NCI-H345 treated with DMSO at 0.1 percent for 48 hours (cell line): Measurements from ENCODE around the gene ADAMTS12.
"Not testable (repeated sequence)": the region's sequence is repeated elsewhere in the genome, so short reads cannot be mapped to it uniquely, and the experiment has no call there.

Source experiments
- DNase-seq: peaks from one replicate; lab custom pipeline; 2025; ENCODE audit not compliant: unreplicated experiment; lab: John Stamatoyannopoulos, UW

Gene ADAMTS12

GRCh38 chr5:33914844-33915243 lies 23.1 kb upstream of the ADAMTS12 start:
- DNase-seq: not testable (repeated sequence)

GRCh38 chr5:33906248-33906647 lies 14.5 kb upstream of the ADAMTS12 start:
- DNase-seq: not testable (repeated sequence)

DNA sequence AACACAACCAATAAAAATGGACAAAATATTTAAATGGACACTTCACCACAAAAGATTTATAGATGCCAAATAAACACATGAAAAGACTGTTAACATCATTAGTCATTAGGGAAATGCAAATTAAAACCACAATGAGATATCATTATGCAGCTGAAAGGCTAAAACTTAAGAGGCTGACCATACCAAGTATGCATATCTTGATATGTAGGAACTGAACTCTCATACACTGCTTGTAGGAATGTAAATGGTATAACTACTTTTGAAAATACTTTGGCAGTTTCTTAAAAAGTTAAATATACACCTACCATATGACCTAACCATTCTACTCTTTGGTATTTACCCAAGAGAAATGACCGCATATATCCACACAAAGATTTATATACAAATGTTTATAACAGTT lies 13.6 kb upstream of the ADAMTS12 start:
- no peak for DNase-seq

GRCh38 chr5:33903118-33903517 lies 11.3 kb upstream of the ADAMTS12 start:
- DNase-seq: no peak

DNA sequence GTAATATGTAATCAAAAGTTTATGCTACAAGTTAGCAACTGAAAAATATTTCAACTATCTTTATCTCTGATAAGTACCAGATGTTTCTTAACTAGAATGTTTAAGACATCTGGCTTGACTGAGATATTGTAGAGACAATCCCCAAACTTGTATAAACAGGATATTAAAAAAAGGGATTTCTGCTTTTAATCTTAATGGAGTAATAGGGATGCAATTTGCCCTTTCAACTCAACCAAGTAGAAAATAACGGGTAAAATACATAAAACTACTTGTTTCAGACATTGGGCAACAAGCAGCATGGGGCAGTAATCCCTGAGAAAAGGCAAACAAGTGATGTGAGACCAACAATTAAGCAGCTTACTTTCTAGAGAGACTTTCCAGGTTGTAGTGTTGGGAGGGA lies 9.4 kb upstream of the ADAMTS12 start:
- DNase-seq: no peak

DNA sequence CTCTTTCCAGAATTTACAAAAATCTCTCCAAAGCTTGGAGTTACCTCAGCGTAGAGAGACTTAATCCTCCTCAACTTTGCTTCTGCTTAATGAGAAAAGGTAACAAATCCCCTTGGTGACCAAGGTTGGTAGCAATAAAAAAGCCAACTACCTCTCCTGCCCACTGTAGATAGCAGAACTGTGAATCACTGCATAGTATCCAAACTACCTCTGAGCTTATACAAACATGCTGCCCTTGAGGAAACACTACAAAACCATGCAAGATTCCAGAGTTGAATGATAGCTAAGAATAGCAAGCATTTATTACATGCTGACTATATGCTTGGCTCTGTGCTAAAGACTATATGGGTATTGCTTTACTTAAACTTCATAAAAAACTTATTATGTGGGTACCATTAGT lies 2.8 kb upstream of the ADAMTS12 start:
- no peak for DNase-seq

- DNase-seq: no peak
Measured at GRCh38 chr5:33892620-33893137, 889 bp upstream of the ADAMTS12 start.

- no peak for DNase-seq
Measured at GRCh38 chr5:33891446-33891787, 373 bp downstream of the ADAMTS12 start.

DNA sequence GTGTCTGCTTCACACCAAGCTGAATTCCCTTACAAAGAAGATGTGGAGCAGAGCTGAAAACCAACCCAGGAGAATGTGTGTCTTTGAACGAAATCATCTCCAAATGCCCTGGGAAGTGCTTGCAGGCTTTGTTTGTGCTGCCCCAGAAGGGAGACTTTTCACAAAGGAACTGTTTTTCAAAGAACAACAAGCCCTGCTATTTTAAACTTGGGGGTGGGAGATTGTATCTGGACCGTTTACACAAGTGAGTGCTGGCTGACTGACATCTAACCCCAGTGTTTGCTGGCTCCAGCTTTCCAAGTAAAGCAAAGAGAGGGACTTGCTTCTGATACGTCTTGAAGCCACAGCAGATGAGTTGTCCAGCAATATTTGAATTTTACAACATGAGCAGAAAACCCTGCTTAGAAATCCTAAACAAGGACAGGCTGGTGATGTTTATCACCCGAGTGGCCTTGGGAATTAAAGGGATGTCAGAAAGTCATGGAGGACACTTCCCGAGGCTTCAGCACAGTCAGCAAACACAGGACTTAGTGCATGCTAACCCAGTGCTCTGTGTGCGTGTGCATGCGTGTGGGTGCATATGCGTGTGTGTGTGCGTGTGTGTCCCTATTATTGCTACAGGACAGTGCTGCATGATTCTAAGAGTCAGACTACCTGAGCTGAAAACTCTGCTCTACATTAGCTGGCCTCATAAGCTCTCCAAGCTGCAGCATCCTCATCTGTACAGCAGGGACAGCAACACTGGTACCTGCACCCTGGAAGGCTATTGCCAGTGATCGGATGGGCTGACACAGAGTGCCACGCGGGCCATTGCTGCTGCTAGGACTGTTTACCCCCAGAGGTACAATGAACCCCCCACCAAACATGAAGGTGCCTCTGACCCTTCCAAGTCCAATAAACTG lies 1.4 kb downstream of the ADAMTS12 start:
- DNase-seq: no peak

DNA sequence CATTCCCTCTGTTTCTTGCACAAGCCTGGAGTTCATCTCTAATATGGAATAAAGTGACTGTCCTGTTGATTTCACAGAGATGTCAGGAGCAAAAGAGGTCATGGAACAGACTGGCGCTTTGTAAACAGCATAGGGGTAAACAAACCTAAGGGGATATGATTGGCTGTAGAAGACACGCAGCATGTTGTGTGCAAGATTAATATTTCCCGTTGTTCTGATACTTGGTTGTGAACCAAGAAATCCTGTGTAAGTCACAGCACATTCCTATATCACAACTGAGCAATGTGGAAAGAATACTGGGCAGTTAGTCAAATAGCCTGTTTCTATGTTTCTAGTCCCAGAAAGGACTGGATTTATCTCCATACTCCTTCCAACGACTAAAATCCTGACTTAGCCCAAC lies 3.2 kb downstream of the ADAMTS12 start:
- no peak for DNase-seq

- no peak for DNase-seq
Measured at GRCh38 chr5:33887268-33887667, 4.5 kb downstream of the ADAMTS12 start.

DNA sequence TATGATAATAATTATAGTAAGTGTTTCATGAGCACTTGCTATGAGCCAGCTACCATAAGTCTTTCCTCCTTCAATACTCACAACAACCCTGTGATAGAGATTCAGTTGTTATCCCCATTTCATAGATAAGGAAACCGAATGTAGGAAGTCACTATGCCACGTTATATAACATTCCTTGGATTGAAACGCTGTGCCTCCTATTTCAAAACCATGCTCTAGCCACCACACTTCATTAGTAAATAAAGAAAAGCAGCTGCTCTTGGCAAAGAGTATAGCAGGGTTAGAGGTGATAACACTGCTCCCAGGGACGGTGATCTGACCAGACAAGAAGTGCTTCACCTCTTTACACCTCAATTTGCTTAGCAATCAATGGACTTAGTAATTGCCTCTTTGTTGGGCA lies 5.5 kb downstream of the ADAMTS12 start:
- DNase-seq: no peak

- no peak for DNase-seq
Measured at GRCh38 chr5:33885679-33886078, 6.1 kb downstream of the ADAMTS12 start.

- no peak for DNase-seq
Measured at GRCh38 chr5:33883482-33883881, 8.3 kb downstream of the ADAMTS12 start.

DNA sequence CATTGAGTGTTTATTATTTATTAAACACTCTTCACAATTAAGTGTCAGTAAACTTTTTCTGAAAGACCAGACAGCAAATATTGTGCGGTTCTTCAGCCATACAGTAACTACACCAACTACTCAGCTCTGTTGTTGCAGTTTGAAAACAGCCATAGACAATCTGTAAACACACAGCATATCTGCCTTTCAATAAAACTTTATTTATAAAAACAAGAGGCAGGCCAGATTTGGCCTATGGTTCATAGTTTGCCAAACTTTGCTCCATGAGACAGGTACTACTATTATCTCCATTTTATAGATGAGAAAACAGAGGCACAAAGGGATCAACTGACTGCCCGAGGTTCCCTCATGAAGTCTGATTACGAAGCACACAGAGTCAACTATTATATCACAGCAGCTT lies 11.5 kb downstream of the ADAMTS12 start:
- DNase-seq: no peak

DNA sequence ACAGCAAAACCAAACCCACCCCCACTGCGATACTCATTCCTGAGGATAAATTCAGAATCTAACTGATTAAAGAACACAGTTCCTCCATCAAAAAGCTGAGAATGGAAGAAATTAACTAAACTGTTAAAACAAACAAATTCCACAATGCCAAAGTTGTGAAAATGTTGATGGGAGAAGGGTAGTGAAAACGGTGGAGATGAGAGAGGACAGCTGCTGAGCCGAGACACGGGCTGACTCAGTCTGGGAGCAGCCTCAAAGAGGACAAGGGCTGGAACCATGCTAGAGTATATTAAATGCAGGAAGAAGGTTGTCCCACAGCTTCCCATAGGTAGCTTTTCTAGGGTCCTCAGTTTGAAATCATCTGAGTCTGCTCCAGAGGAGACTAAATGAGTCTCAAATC lies 14.3 kb downstream of the ADAMTS12 start:
- DNase-seq: no peak

- no peak for DNase-seq
Measured at GRCh38 chr5:33867241-33867640, 24.5 kb downstream of the ADAMTS12 start.

- peak; percentile 10 for DNase-seq
Measured at GRCh38 chr5:33859177-33859576, 32.6 kb downstream of the ADAMTS12 start.

DNA sequence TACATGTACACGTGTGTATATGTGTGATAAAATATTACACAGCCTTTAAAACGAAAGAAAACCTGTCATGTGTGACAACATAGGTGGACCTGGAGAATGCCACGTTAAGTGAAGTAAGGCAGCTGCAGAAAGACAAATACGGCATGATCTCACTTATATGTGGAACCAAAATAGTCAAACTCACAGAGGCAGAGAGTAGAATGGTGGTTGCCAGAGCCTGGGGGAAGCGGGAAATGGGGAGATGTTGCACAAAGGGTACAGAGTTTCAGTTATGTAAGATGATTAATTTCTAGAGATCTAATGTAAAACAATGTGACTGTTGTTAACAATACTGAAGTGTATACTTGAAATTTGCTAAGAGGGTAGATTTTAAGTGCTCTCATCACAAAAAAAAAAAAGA lies 34.8 kb downstream of the ADAMTS12 start:
- no peak for DNase-seq

DNA sequence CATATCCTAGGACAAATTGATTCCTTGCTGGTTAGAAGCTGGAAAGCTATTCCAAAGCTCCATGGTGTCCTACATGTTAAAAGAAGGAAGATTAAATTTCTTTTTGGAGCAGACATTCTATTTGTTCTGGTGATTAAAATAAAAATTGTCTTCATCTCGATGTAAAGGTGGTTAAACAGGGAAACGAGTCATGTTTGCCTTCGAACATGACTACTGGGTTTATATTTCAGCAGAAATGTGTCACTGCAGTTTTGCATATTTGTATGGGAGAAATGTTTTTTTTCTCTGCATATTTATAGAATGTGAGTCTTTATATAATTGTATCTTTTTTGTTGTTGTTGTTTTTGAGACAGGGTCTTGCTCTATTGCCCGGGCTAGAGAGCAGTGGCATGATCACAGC lies 36.4 kb downstream of the ADAMTS12 start:
- DNase-seq: no peak

DNA sequence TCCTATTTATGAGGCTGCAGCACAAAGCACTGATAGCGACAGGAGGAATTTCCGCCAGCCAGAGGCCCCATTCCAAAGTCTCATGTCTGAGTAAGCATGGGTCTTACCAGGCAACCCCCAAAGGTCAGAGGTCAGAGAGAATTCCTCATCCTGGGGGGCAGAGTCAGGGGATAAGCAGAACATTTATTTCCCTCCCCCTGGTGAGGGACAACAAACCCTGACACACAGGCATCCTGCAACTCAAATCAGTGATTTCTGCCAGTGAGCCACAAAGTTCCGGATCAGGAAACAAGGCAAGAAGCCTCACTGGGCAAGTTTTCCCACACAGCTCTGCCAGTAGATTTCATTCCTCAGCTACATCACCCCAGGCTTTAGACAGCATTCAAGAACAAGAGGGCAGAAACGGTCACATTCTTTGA lies 37.0 kb downstream of the ADAMTS12 start:
- no peak for DNase-seq

- no peak for DNase-seq
Measured at GRCh38 chr5:33852837-33853236, 39.0 kb downstream of the ADAMTS12 start.

DNA sequence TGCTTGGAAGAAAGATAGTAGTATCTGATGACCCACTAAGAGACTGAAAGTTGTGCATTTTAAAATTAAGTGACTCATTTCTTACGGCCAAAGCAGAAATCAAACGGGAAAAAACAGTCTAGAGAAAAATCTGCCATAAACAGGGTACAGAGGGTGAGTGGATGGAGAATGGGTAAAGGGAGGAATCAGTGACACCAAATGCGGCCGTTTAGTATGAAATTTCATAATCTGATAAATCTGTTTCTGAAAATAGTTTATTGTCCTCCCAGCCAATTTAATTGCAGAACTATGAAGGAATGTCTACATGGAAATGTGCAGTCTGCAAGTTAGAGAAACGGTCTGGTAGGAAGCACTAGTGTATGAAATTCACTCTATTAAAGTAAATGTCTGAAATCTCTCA lies 39.5 kb downstream of the ADAMTS12 start:
- DNase-seq: no peak
